NT2/D1 (cell line): ENCODE data around the gene CPM.
"Not testable (repeated sequence)": the region's sequence is repeated elsewhere in the genome, so short reads cannot be mapped to it uniquely, and the experiment has no call there.

ENCODE experiments used
- DNase-seq: peaks from one replicate; pipeline ENCODE4 v3.0.0-alpha.2; 2011; ENCODE audit warnings: low read depth, low spot score
- H3K27me3 ChIP-seq: 2 replicates; pipeline ENCODE4 v1.6.0; 2011; ENCODE audit warnings: mild to moderate bottlenecking; ENCODE audit not compliant: insufficient read length, insufficient read depth
- H3K36me3 ChIP-seq: 2 replicates; pipeline ENCODE4 v1.6.1; 2011; ENCODE audit warnings: mild to moderate bottlenecking, low read length, mixed read lengths; ENCODE audit not compliant: insufficient read depth, insufficient read length
- H3K4me1 ChIP-seq: 2 replicates; pipeline ENCODE4 v1.5.1; 2011; ENCODE audit not compliant: insufficient read depth, insufficient read length
- H3K4me3 ChIP-seq: 2 replicates; pipeline ENCODE4 v1.5.1; 2011; ENCODE audit warnings: low read depth; ENCODE audit not compliant: insufficient read length
- H3K9ac ChIP-seq: 2 replicates; pipeline ENCODE4 v1.6.0; 2011; ENCODE audit warnings: low read depth; ENCODE audit not compliant: insufficient read length
- H3K9me3 ChIP-seq: 2 replicates; pipeline ENCODE4 v1.5.1; 2011; ENCODE audit warnings: mild to moderate bottlenecking, low read length; ENCODE audit not compliant: insufficient read depth
- SUZ12 ChIP-seq: IDR thresholded peaks from 2 replicates; pipeline ENCODE4 v1.6.1; 2011; ENCODE audit not compliant: insufficient read length, insufficient read depth; ENCODE audit errors: extremely low read depth
- YY1 ChIP-seq: IDR thresholded peaks from 2 replicates; pipeline ENCODE4 v1.6.1; 2011; ENCODE audit not compliant: insufficient read length, insufficient read depth
- ZNF274 ChIP-seq: IDR thresholded peaks from 2 replicates; pipeline ENCODE4 v1.6.1; 2011; ENCODE audit warnings: mild to moderate bottlenecking, low read depth, low read length

CPM gene

GRCh38 chr12:68812553-68813241 is 120.3 kb downstream of the CPM start:
- Histone ChIP-seq H3K4me3 (no peak overlapping the region), H3K9ac (peak overlapping the region; percentile 18), H3K36me3 (peaks cover 83% of the 10 kb centered on the region)

GRCh38 chr12:68811573-68811972 is 121.4 kb downstream of the CPM start:
- H3K27me3 ChIP-seq, H3K4me3 ChIP-seq, H3K9me3 ChIP-seq, H3K4me1 ChIP-seq, DNase-seq, H3K9ac ChIP-seq: not testable (repeated sequence)
- H3K36me3 ChIP-seq = peaks cover 73% of the 10 kb centered on the region

More at GRCh38 chr12:68812553-68813241, 120.3 kb downstream of the CPM start:
- TF ChIP-seq ZNF274 (no peak), YY1 (no peak), SUZ12 (no peak)
- Histone ChIP-seq H3K9me3 (no peaks in the 10 kb centered on the region), H3K4me1 (no peaks in the 10 kb centered on the region), H3K27me3 (no peaks in the 10 kb centered on the region)
- no peak for DNase-seq

- H3K9me3 ChIP-seq, H3K4me1 ChIP-seq, H3K27me3 ChIP-seq, DNase-seq, H3K9ac ChIP-seq: not testable (repeated sequence)
- peak overlapping the region; percentile 96 for H3K4me3 ChIP-seq
- peaks cover 58% of the 10 kb centered on the region for H3K36me3 ChIP-seq
Measured at GRCh38 chr12:68810027-68810389, 123.0 kb downstream of the CPM start.

GRCh38 chr12:68809190-68810026 is 123.6 kb downstream of the CPM start:
- no peak for DNase-seq
- H3K36me3 ChIP-seq = peaks cover 52% of the 10 kb centered on the region
- no peaks in the 10 kb centered on the region for H3K9me3 ChIP-seq
- peaks cover 7% of the 10 kb centered on the region for H3K4me1 ChIP-seq
- peak overlapping the region; percentile 96 for H3K4me3 ChIP-seq
- TF ChIP-seq YY1 (no peak), ZNF274 (no peak), SUZ12 (no peak)
- no peaks in the 10 kb centered on the region for H3K27me3 ChIP-seq
- peak overlapping the region; percentile 83 for H3K9ac ChIP-seq

GRCh38 chr12:68808388-68809189 is 124.4 kb downstream of the CPM start:
- peak overlapping the region; percentile 96 for H3K4me3 ChIP-seq
- no peaks in the 10 kb centered on the region for H3K9me3 ChIP-seq
- peak overlapping the region; percentile 99 for H3K9ac ChIP-seq
- no peak for TF ChIP-seq ZNF274
- TF ChIP-seq SUZ12 = no peak
- no peak for TF ChIP-seq YY1
- H3K27me3 ChIP-seq = no peaks in the 10 kb centered on the region
- H3K4me1 ChIP-seq = peaks cover 9% of the 10 kb centered on the region
- DNase-seq = peak; percentile 56
- peaks cover 44% of the 10 kb centered on the region for H3K36me3 ChIP-seq

GRCh38 chr12:68807576-68808387 is 125.2 kb downstream of the CPM start, which contains the start of gene MDM2:
Gene MDM2, plus strand, starts transcription at chr12:68808177. Its CDS starts 301 bp downstream, at chr12:68808478.
- Histone ChIP-seq H3K36me3 (peaks cover 36% of the 10 kb centered on the region), H3K4me1 (peaks cover 9% of the 10 kb centered on the region), H3K9ac (peak within 1 kb of the TSS; percentile 99), H3K27me3 (no peaks in the 10 kb centered on the region), H3K4me3 (peak within 1 kb of the TSS; percentile 96), H3K9me3 (no peaks in the 10 kb centered on the region)
- TF ChIP-seq SUZ12 = no peak
- peak; percentile 91 for DNase-seq

- not testable (repeated sequence) for DNase-seq, H3K27me3 ChIP-seq, H3K9me3 ChIP-seq, H3K4me1 ChIP-seq
- Histone ChIP-seq H3K36me3 (peaks cover 30% of the 10 kb centered on the region), H3K4me3 (peak overlapping the region; percentile 96), H3K9ac (peak overlapping the region; percentile 69)
Measured at GRCh38 chr12:68807274-68807575, 125.7 kb downstream of the CPM start.
